MM.1S (cell line): ENCODE data around the gene EREG.

ENCODE experiments used
- DNase-seq: peaks from one replicate; pipeline ENCODE4 v3.0.0-alpha.2; 2015
- H2AFZ ChIP-seq: fragments of 300-600 bp; sonication (generic); 2 replicates; pipeline ENCODE4 v1.6.0; 2016; ENCODE audit warnings: antibody characterized with exemption, low read length
- H3F3A ChIP-seq: fragments of 300-600 bp; sonication (generic); 2 replicates; pipeline ENCODE4 v1.6.1; 2016; ENCODE audit warnings: mild to moderate bottlenecking, antibody characterized with exemption, low read length, moderate library complexity, mixed read lengths; ENCODE audit not compliant: insufficient read depth
- H3K27ac ChIP-seq: fragments of 300-600 bp; sonication (generic); 2 replicates; pipeline ENCODE4 v1.5.1; 2016; ENCODE audit warnings: mild to moderate bottlenecking, low read length
- H3K27me3 ChIP-seq: fragments of 300-600 bp; sonication (generic); replicated peaks from 2 replicates; pipeline ENCODE4 v1.6.0; 2016; ENCODE audit warnings: low read length; ENCODE audit not compliant: insufficient read depth
- H3K36me3 ChIP-seq: fragments of 300-600 bp; sonication (generic); replicated peaks from 2 replicates; pipeline ENCODE4 v1.6.1; 2016; ENCODE audit warnings: mild to moderate bottlenecking, low read length, mixed read lengths; ENCODE audit not compliant: insufficient read depth
- H3K4me1 ChIP-seq: fragments of 300-600 bp; sonication (generic); 2 replicates; pipeline ENCODE4 v1.6.1; 2016; ENCODE audit warnings: low read length, mixed read lengths
- H3K4me2 ChIP-seq: fragments of 300-600 bp; sonication (generic); 2 replicates; pipeline ENCODE4 v1.6.0; 2016; ENCODE audit warnings: low read depth, low read length
- H3K4me3 ChIP-seq: fragments of 300-600 bp; sonication (generic); 2 replicates; pipeline ENCODE4 v1.5.1; 2016; ENCODE audit warnings: low read length, mixed read lengths
- H3K79me2 ChIP-seq: fragments of 300-600 bp; sonication (generic); 2 replicates; pipeline ENCODE4 v1.6.1; 2016; ENCODE audit warnings: mixed run types, low read length, mixed read lengths
- H3K9ac ChIP-seq: fragments of 300-600 bp; sonication (generic); 2 replicates; pipeline ENCODE4 v1.6.1; 2016; ENCODE audit warnings: low read length, mixed read lengths
- H3K9me2 ChIP-seq: fragments of 300-600 bp; sonication (generic); replicated peaks from 2 replicates; pipeline ENCODE4 v1.6.1; 2016; ENCODE audit warnings: mild to moderate bottlenecking, low read length, mixed read lengths; ENCODE audit not compliant: insufficient read depth
- H3K9me3 ChIP-seq: fragments of 300-600 bp; sonication (generic); replicated peaks from 2 replicates; pipeline ENCODE4 v1.6.1; 2016; ENCODE audit warnings: mild to moderate bottlenecking, low read length, mixed read lengths; ENCODE audit not compliant: insufficient read depth
- H4K20me1 ChIP-seq: fragments of 300-600 bp; sonication (generic); 2 replicates; pipeline ENCODE4 v1.6.1; 2016; ENCODE audit warnings: mild to moderate bottlenecking, low read length, moderate library complexity, mixed read lengths; ENCODE audit not compliant: insufficient read depth
- CTCF ChIP-seq: fragments of 300-600 bp; sonication (generic); IDR thresholded peaks from 2 replicates; pipeline ENCODE4 v1.5.1; 2016; ENCODE audit warnings: antibody characterized with exemption, low read length, mixed read lengths
- EZH2 ChIP-seq: fragments of 300-600 bp; sonication (generic); optimal IDR thresholded peaks from 2 replicates; pipeline ENCODE3; 2017; ENCODE audit warnings: low read depth, mild to moderate bottlenecking, antibody characterized with exemption, low read length, mixed read lengths
- EZH2phosphoT487 ChIP-seq: fragments of 300-600 bp; sonication (generic); IDR thresholded peaks from 2 replicates; pipeline ENCODE4 v1.6.1; 2018; ENCODE audit warnings: antibody characterized with exemption, low read length

The EREG gene

GRCh38 chr4:74344031-74344430, 20.9 kb upstream of the EREG start:
- H4K20me1 ChIP-seq = no peaks in the 10 kb centered on the region
- no peaks in the 10 kb centered on the region for H3K79me2 ChIP-seq
- H3K4me2 ChIP-seq = no peak overlapping the region
- H2AFZ ChIP-seq = no peak overlapping the region
- TF ChIP-seq EZH2 = no peak
- no peak for TF ChIP-seq CTCF
- TF ChIP-seq EZH2phosphoT487 = no peak
- H3F3A ChIP-seq = no peaks in the 10 kb centered on the region
- H3K27ac ChIP-seq = no peak overlapping the region
- no peak overlapping the region for H3K9ac ChIP-seq
- H3K9me2 ChIP-seq = no peaks in the 10 kb centered on the region
- no peaks in the 10 kb centered on the region for H3K9me3 ChIP-seq
- H3K27me3 ChIP-seq = no peaks in the 10 kb centered on the region
- H3K36me3 ChIP-seq = no peaks in the 10 kb centered on the region
- no peak overlapping the region for H3K4me3 ChIP-seq
- H3K4me1 ChIP-seq = no peaks in the 10 kb centered on the region
- no peak for DNase-seq

- DNase-seq = no peak
- no peaks in the 10 kb centered on the region for H3F3A ChIP-seq
- no peak for TF ChIP-seq EZH2phosphoT487
- no peak for TF ChIP-seq CTCF
- no peak for TF ChIP-seq EZH2
- no peaks in the 10 kb centered on the region for H4K20me1 ChIP-seq
- H3K9ac ChIP-seq = no peak overlapping the region
- no peaks in the 10 kb centered on the region for H3K9me3 ChIP-seq
- H3K27me3 ChIP-seq = no peaks in the 10 kb centered on the region
- no peaks in the 10 kb centered on the region for H3K4me1 ChIP-seq
- H3K27ac ChIP-seq = no peak overlapping the region
- no peaks in the 10 kb centered on the region for H3K9me2 ChIP-seq
- no peak overlapping the region for H3K4me3 ChIP-seq
- no peaks in the 10 kb centered on the region for H3K79me2 ChIP-seq
- H2AFZ ChIP-seq = no peak overlapping the region
- H3K4me2 ChIP-seq = no peak overlapping the region
- no peaks in the 10 kb centered on the region for H3K36me3 ChIP-seq
Observed at GRCh38 chr4:74353858-74354257, 11.1 kb upstream of the EREG start.

- Histone ChIP-seq H3K4me3 (no peak overlapping the region), H3K9me2 (no peaks in the 10 kb centered on the region), H3K9me3 (no peaks in the 10 kb centered on the region), H2AFZ (no peak overlapping the region), H4K20me1 (no peaks in the 10 kb centered on the region), H3K27ac (no peak overlapping the region), H3F3A (no peaks in the 10 kb centered on the region), H3K27me3 (no peaks in the 10 kb centered on the region), H3K4me2 (no peak overlapping the region), H3K4me1 (no peaks in the 10 kb centered on the region), H3K9ac (no peak overlapping the region), H3K79me2 (no peaks in the 10 kb centered on the region), H3K36me3 (no peaks in the 10 kb centered on the region)
- TF ChIP-seq CTCF (no peak), EZH2phosphoT487 (no peak), EZH2 (no peak)
- DNase-seq = no peak
Observed at GRCh38 chr4:74357965-74358364, 7.0 kb upstream of the EREG start.
